Calu3 (cell line): ENCODE data around the gene TENM3. TPM values are rescaled to one million over a fixed set of nuclear protein-coding genes. Genes with fewer than 3 reads are reported as not detected.

ENCODE experiments used
- BruUV-seq: library from RNA; stranded (reverse); fragments of 400-500 nt; replicated peaks from 2 replicates; lab custom pipeline; 2021; lab: Mats Ljungman, UMichigan
- CTCF ChIA-PET: fragments of 300-600 bp; sonication (Branson Sonifier 250); formaldehyde crosslinking; loops from one replicate; lab custom pipeline; 2022; ENCODE audit warnings: antibody characterized with exemption; lab: Charles Lee
- DNase-seq: peaks from one replicate; pipeline ENCODE4 v3.0.0; 2022
- H3K27ac Mint-ChIP-seq: one replicate; pipeline ENCODE4 v1.8.0; 2022; ENCODE audit warnings: mixed read lengths; ENCODE audit not compliant: unreplicated experiment
- H3K27me3 Mint-ChIP-seq: one replicate; pipeline ENCODE4 v1.8.0; 2022; ENCODE audit warnings: mixed read lengths; ENCODE audit not compliant: unreplicated experiment
- H3K36me3 Mint-ChIP-seq: one replicate; pipeline ENCODE4 v1.8.0; 2022; ENCODE audit warnings: mild to moderate bottlenecking, moderate library complexity, mixed read lengths; ENCODE audit not compliant: insufficient read depth, unreplicated experiment
- H3K4me1 Mint-ChIP-seq: one replicate; pipeline ENCODE4 v1.8.0; 2022; ENCODE audit warnings: mild to moderate bottlenecking, low read depth, mixed read lengths; ENCODE audit not compliant: unreplicated experiment
- H3K4me3 Mint-ChIP-seq: one replicate; pipeline ENCODE4 v1.8.0; 2022; ENCODE audit warnings: mild to moderate bottlenecking, low read depth, moderate library complexity, mixed read lengths; ENCODE audit not compliant: unreplicated experiment
- H3K9me3 Mint-ChIP-seq: one replicate; pipeline ENCODE4 v1.8.0; 2022; ENCODE audit warnings: low read depth, mixed read lengths; ENCODE audit not compliant: unreplicated experiment
- intact Hi-C: fragments of 100-400 bp; cut with micrococcal nuclease; formaldehyde crosslinking; loops from one replicate; pipeline ENCODE4 v1.10.0; 2022; ENCODE audit not compliant: unreplicated experiment
- total RNA-seq: library from RNA; stranded (reverse); gene quantifications from 2 replicates; pipeline ENCODE4 v1.2.3, GENCODE V29; 2022
- TF ChIP-seq, protein P1 (sequence below): fragments of 200-600 bp; IDR thresholded peaks from one replicate; pipeline ENCODE4 v1.8.0; 2022; ENCODE audit warnings: antibody characterized with exemption; ENCODE audit not compliant: unreplicated experiment

TENM3 gene
- total RNA-seq, 1 experiment from 2014 or later: 5.9 TPM

DNA sequence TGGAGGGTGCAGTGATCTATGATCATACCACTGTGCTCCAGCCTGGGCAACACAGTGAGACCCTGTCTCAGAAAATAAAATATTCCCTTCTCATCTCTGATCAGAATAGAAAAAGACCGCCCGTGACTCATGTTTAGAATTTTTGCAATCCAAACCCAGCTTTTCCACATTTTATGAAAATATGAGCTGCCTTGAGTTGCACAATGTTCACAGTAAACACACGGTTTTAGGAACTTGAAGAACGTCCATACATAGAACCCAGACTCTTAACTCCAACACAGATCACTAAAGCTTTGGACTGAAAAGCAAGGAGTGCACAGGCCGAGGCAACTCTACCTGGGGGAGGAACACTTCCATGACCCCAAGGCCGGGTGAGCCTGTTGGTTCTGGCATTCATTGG lies 305.0 kb downstream of the TENM3 start:
- no peaks in the 10 kb centered on the region for H3K9me3 Mint-ChIP-seq

DNA sequence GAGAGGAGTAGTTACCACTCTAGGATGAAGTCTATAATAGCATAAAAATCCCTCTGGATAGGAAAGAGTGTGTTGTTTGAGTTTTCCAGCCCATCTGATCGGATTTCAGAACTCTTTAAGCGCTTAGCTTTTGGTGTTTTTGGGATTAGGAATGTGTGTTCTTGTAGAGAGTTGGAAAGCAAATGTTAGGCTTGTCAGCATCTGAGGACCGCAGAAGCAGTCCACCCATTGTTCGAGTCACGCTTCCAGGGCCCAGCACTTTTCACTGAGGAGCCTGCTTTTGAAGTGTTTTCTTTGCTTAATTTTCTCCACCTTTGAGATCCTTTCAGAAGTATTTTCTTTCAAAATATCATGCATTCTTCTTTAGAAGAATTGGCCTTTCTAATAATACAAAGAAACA lies 306.2 kb downstream of the TENM3 start:
- CTCF ChIA-PET: no interaction called here
- no TSS peak for BruUV-seq
- no peak overlapping the region for H3K27ac Mint-ChIP-seq
- no peak for DNase-seq
- no peak overlapping the region for H3K4me3 Mint-ChIP-seq
- intact Hi-C loops: no loop called here
- TF ChIP-seq, protein P1, sequence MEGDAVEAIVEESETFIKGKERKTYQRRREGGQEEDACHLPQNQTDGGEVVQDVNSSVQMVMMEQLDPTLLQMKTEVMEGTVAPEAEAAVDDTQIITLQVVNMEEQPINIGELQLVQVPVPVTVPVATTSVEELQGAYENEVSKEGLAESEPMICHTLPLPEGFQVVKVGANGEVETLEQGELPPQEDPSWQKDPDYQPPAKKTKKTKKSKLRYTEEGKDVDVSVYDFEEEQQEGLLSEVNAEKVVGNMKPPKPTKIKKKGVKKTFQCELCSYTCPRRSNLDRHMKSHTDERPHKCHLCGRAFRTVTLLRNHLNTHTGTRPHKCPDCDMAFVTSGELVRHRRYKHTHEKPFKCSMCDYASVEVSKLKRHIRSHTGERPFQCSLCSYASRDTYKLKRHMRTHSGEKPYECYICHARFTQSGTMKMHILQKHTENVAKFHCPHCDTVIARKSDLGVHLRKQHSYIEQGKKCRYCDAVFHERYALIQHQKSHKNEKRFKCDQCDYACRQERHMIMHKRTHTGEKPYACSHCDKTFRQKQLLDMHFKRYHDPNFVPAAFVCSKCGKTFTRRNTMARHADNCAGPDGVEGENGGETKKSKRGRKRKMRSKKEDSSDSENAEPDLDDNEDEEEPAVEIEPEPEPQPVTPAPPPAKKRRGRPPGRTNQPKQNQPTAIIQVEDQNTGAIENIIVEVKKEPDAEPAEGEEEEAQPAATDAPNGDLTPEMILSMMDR: no peak
- H3K36me3 Mint-ChIP-seq: no peaks in the 10 kb centered on the region
- no peaks in the 10 kb centered on the region for H3K4me1 Mint-ChIP-seq
- H3K9me3 Mint-ChIP-seq: no peaks in the 10 kb centered on the region
- no peaks in the 10 kb centered on the region for H3K27me3 Mint-ChIP-seq

More for the DNA sequence above, 305.0 kb downstream of the TENM3 start:
- H3K27ac Mint-ChIP-seq: no peak overlapping the region
- no peaks in the 10 kb centered on the region for H3K4me1 Mint-ChIP-seq
- no peaks in the 10 kb centered on the region for H3K27me3 Mint-ChIP-seq
- H3K4me3 Mint-ChIP-seq: no peak overlapping the region
- DNase-seq: no peak
- intact Hi-C loops: no loop called here
- CTCF ChIA-PET: no interaction called here
- TF ChIP-seq, protein P1: no peak
- no TSS peak for BruUV-seq
- H3K36me3 Mint-ChIP-seq: no peaks in the 10 kb centered on the region

DNA sequence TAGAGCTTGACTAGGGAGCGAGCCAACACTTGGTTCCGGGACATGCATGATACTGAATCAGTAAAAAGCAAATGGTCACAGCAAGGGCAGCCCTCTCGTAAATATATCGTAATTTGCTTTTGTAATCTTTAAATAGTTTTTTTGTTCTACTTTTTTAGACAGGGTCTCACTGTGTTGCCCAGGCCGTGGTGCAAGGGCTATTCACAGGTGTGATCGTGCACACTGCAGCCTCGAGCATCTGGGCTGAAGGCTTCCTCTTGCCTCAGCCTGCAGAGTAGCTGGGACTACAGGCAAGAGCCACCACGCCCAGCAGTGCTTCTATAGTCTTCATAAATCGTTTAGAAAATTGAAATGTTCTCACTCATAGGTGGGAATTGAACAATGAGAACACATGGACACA lies 309.7 kb downstream of the TENM3 start:
- intact Hi-C loops: no loop called here
- no peaks in the 10 kb centered on the region for H3K27me3 Mint-ChIP-seq
- BruUV-seq: no TSS peak
- CTCF ChIA-PET: no interaction called here
- H3K4me3 Mint-ChIP-seq: no peak overlapping the region
- no peaks in the 10 kb centered on the region for H3K4me1 Mint-ChIP-seq
- H3K36me3 Mint-ChIP-seq: no peaks in the 10 kb centered on the region
- DNase-seq: no peak
- no peaks in the 10 kb centered on the region for H3K9me3 Mint-ChIP-seq
- TF ChIP-seq, protein P1: no peak
- H3K27ac Mint-ChIP-seq: no peak overlapping the region

DNA sequence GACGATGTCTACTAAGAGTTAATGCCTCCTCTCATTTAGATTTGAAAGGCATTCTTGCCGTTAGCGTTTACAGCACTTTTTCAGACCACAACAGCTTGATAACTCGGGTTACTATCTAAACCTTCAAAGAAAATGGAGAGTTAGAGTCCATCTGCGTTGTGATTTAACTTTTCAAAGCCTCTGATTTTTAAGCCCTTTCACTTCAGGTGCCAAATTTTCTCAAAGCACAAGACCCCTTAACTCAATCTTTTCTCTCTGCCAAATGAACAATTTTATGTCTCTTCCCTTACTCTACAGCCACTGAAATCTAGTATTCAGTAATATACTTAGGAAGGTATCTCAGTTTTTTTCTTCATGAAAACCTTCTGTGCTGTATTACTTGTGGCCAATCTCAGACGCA lies 310.5 kb downstream of the TENM3 start:
- Mint-ChIP-seq H3K27ac (no peak overlapping the region), H3K9me3 (no peaks in the 10 kb centered on the region), H3K36me3 (no peaks in the 10 kb centered on the region), H3K4me3 (no peak overlapping the region), H3K27me3 (no peaks in the 10 kb centered on the region), H3K4me1 (no peaks in the 10 kb centered on the region)
- BruUV-seq: no TSS peak
- DNase-seq: no peak
- CTCF ChIA-PET: no interaction called here
- intact Hi-C loops: no loop called here
- TF ChIP-seq, protein P1: no peak
